Measurements from ENCODE around the gene EPHB6. TPM values are rescaled to one million over a fixed set of nuclear protein-coding genes. Genes with fewer than 3 reads are reported as not detected.
A peak's percentile ranks its signal among the peaks of the same experiment; 100 is the strongest.

EPHB6 gene
- total RNA-seq, 2 donors from 2014 or later: 33.2 to 36.9 TPM

DNA sequence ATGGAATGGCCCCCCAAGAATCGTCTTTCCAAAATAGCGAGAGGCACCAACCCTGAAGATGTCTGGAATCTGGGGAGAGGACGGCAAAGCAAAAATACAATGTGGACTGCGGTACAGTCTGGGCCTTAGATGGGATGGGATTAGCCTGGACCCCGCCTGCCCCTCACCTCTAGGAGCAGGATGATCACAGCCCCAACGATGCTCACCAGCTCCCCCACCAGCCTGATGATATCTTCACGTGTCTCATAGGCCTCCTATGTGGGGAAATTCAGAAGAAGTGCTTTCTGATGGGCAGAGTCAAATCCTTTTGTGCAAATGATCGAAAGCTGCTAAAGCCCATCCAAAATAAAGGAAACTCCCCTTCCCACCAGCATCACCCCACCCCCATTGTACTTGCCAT is 60.4 kb downstream of the EPHB6 start:
- Histone ChIP-seq H3K4me3 (ENCODE audit: low read length) (no peak overlapping the region), H3K9ac (ENCODE audit: extremely low read depth, low read length, poor library complexity, severe bottlenecking) (no peak overlapping the region), H3K27me3 (ENCODE audit: control insufficient read depth, insufficient read depth, low read length, poor library complexity, severe bottlenecking) (peaks cover 5% of the 10 kb centered on the region), H3K27ac (ENCODE audit: low read depth, low read length) (no peak overlapping the region), H3K36me3 (ENCODE audit: control insufficient read depth, insufficient read depth, low read length) (no peaks in the 10 kb centered on the region), H3K9me3 (ENCODE audit: control insufficient read depth, low read length) (no peaks in the 10 kb centered on the region), H3K4me1 (ENCODE audit: control insufficient read depth, insufficient read depth, low read length) (no peaks in the 10 kb centered on the region)
- no peak overlapping the region for H3K27ac Mint-ChIP-seq
- DNase-seq: peak; percentile 44
- H3K4me1 Mint-ChIP-seq: no peaks in the 10 kb centered on the region
- peaks cover 21% of the 10 kb centered on the region for H3K27me3 Mint-ChIP-seq (ENCODE audit: insufficient read depth)
- H3K9me3 Mint-ChIP-seq: no peaks in the 10 kb centered on the region
- 89% methylated on average over 3 to 8 of the region's 8 CpGs for WGBS, 2 experiments (ENCODE audit: insufficient coverage in 1 of 2, insufficient read length in 1 of 2)
- TF ChIP-seq, protein P1, sequence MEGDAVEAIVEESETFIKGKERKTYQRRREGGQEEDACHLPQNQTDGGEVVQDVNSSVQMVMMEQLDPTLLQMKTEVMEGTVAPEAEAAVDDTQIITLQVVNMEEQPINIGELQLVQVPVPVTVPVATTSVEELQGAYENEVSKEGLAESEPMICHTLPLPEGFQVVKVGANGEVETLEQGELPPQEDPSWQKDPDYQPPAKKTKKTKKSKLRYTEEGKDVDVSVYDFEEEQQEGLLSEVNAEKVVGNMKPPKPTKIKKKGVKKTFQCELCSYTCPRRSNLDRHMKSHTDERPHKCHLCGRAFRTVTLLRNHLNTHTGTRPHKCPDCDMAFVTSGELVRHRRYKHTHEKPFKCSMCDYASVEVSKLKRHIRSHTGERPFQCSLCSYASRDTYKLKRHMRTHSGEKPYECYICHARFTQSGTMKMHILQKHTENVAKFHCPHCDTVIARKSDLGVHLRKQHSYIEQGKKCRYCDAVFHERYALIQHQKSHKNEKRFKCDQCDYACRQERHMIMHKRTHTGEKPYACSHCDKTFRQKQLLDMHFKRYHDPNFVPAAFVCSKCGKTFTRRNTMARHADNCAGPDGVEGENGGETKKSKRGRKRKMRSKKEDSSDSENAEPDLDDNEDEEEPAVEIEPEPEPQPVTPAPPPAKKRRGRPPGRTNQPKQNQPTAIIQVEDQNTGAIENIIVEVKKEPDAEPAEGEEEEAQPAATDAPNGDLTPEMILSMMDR (conservative IDR thresholded peaks at IDR 0.05): peak; percentile 15
- no peak overlapping the region for H3K4me3 Mint-ChIP-seq
- H3K36me3 Mint-ChIP-seq (ENCODE audit: low read depth): no peaks in the 10 kb centered on the region

DNA sequence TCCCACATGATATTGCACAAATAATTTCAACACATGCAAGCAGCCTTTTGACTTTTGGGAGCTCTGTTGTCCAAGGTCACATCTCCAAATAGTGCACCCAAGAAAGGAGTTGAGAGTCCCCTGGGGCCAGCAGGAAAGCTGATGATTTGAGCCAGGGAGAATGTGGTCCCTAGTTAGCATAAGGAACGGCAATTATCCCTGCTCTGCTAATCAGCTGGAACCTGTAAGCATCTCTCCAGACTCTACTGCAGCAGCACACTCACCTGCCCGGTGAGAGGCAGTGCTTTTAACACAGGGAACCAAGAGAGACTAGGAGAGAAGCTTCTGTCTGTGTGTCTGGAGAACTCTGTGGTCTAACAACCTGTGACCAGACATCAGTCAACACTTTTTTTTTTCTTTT is 61.6 kb downstream of the EPHB6 start:
- H3K9ac ChIP-seq (ENCODE audit: extremely low read depth, low read length, poor library complexity, severe bottlenecking): no peak overlapping the region
- H3K27ac Mint-ChIP-seq: no peak overlapping the region
- no peak overlapping the region for H3K4me3 Mint-ChIP-seq
- H3K27me3 Mint-ChIP-seq (ENCODE audit: insufficient read depth): peaks cover 20% of the 10 kb centered on the region
- H3K4me1 ChIP-seq (ENCODE audit: control insufficient read depth, insufficient read depth, low read length): no peaks in the 10 kb centered on the region
- no peak overlapping the region for H3K4me3 ChIP-seq (ENCODE audit: low read length)
- no peaks in the 10 kb centered on the region for H3K36me3 Mint-ChIP-seq (ENCODE audit: low read depth)
- H3K9me3 Mint-ChIP-seq: no peaks in the 10 kb centered on the region
- no peaks in the 10 kb centered on the region for H3K4me1 Mint-ChIP-seq
- TF ChIP-seq, protein P1 (conservative IDR thresholded peaks at IDR 0.05): no peak
- peaks cover 5% of the 10 kb centered on the region for H3K27me3 ChIP-seq (ENCODE audit: control insufficient read depth, insufficient read depth, low read length, poor library complexity, severe bottlenecking)
- no peak overlapping the region for H3K27ac ChIP-seq (ENCODE audit: low read depth, low read length)
- DNase-seq: peak; percentile 23
- H3K9me3 ChIP-seq (ENCODE audit: control insufficient read depth, low read length): no peaks in the 10 kb centered on the region
- H3K36me3 ChIP-seq (ENCODE audit: control insufficient read depth, insufficient read depth, low read length): no peaks in the 10 kb centered on the region
- 61 to 63% methylated on average over 2 of the region's 2 CpGs for WGBS, 2 experiments (ENCODE audit: insufficient coverage in 1 of 2, insufficient read length in 1 of 2)

DNA sequence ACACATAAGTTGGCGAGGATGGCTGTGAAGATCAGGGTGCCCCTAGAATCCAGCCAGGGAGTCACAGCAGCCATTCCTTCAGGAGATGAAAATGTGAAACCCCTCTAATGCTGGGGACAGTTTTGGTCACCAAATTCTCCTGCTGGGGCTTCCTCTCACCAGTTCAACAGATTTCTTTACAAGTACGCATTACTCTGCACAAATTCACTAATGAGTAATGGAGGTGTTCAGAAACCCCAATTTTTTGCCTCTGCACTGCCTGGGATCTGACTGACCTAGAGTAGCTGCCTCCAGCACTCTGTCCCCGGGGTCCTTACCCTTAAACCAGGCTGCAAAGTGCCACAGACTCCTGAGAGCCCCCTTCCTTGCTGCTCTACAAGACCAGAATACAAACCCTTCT is 62.6 kb downstream of the EPHB6 start:
- H3K27ac Mint-ChIP-seq: no peak overlapping the region
- no peaks in the 10 kb centered on the region for H3K4me1 Mint-ChIP-seq
- Histone ChIP-seq H3K9me3 (ENCODE audit: control insufficient read depth, low read length) (no peaks in the 10 kb centered on the region), H3K4me1 (ENCODE audit: control insufficient read depth, insufficient read depth, low read length) (no peaks in the 10 kb centered on the region), H3K27me3 (ENCODE audit: control insufficient read depth, insufficient read depth, low read length, poor library complexity, severe bottlenecking) (peaks cover 5% of the 10 kb centered on the region), H3K4me3 (ENCODE audit: low read length) (no peak overlapping the region), H3K9ac (ENCODE audit: extremely low read depth, low read length, poor library complexity, severe bottlenecking) (no peak overlapping the region), H3K27ac (ENCODE audit: low read depth, low read length) (no peak overlapping the region), H3K36me3 (ENCODE audit: control insufficient read depth, insufficient read depth, low read length) (no peaks in the 10 kb centered on the region)
- TF ChIP-seq, protein P1 (conservative IDR thresholded peaks at IDR 0.05): no peak
- no peaks in the 10 kb centered on the region for H3K9me3 Mint-ChIP-seq
- no peaks in the 10 kb centered on the region for H3K36me3 Mint-ChIP-seq (ENCODE audit: low read depth)
- DNase-seq: peak; percentile 11
- peaks cover 17% of the 10 kb centered on the region for H3K27me3 Mint-ChIP-seq (ENCODE audit: insufficient read depth)
- no peak overlapping the region for H3K4me3 Mint-ChIP-seq
- 83 to 92% methylated on average over 1 to 3 of the region's 3 CpGs for WGBS, 2 experiments (ENCODE audit: insufficient coverage in 1 of 2, insufficient read length in 1 of 2)

All from endodermal cell (in vitro differentiated cells).